WERI-Rb-1 (cell line): ENCODE measurements around the gene ATP2A2.
"Not testable (repeated sequence)": the region's sequence is repeated elsewhere in the genome, so short reads cannot be mapped to it uniquely, and the experiment has no call there.

Experiments used
- DNase-seq: peaks from one replicate; pipeline ENCODE4 v3.0.0-alpha.2; 2020
- H3K27ac ChIP-seq: fragments of 250-450 bp; sonication (Bioruptor Pico); 2 replicates; pipeline ENCODE4 v1.5.1; 2020; ENCODE audit warnings: mild to moderate bottlenecking, moderate library complexity
- H3K27me3 ChIP-seq: fragments of 250-450 bp; sonication (Bioruptor Pico); 2 replicates; pipeline ENCODE4 v1.5.1; 2021; ENCODE audit warnings: mild to moderate bottlenecking, low read depth, moderate library complexity; ENCODE audit not compliant: insufficient read depth, severe bottlenecking
- H3K36me3 ChIP-seq: fragments of 250-450 bp; sonication (Bioruptor Pico); 2 replicates; pipeline ENCODE4 v1.5.1; 2020; ENCODE audit warnings: mild to moderate bottlenecking, moderate library complexity
- H3K4me3 ChIP-seq: 2 replicates; pipeline ENCODE4 v1.5.1; 2011; ENCODE audit warnings: low read depth, mild to moderate bottlenecking, control low read depth, low read length
- H3K9me3 ChIP-seq: fragments of 250-450 bp; sonication (Bioruptor Pico); 2 replicates; pipeline ENCODE4 v1.5.1; 2021; ENCODE audit warnings: mild to moderate bottlenecking, moderate library complexity; ENCODE audit not compliant: severe bottlenecking
- CTCF ChIP-seq: IDR thresholded peaks from 2 replicates; pipeline ENCODE4 v1.5.1; 2011; ENCODE audit warnings: low read depth, mild to moderate bottlenecking, control low read depth, inconsistent platforms, low read length

ATP2A2 gene

DNA sequence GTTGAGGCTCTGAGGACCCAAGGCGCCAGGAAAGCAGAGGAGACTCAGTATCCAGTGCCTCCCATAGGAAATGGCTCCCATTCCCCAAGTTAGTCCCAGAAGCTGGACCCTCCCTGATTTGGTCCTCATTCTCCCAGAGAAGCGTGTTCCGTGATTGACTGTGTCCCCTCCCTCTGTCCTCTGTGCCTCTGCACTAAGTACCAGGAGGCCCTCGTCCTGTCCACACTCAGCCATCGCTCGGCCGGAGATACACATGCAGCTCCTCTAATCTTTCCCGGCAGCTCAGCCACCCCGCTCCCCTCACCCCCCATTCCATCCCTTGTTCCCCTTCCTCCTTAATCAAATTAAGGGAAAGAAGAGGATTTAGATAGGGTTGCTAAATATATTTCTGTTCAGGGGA lies 28.3 kb upstream of the ATP2A2 start:
- Histone ChIP-seq H3K4me3 (no peak overlapping the region; the same call in 1 of the 2 replicates), H3K9me3 (no peaks in the 10 kb centered on the region), H3K27ac (peak overlapping the region; percentile 41), H3K36me3 (no peaks in the 10 kb centered on the region), H3K27me3 (no peaks in the 10 kb centered on the region)
- no peak for TF ChIP-seq CTCF
- DNase-seq: peak; percentile 51

- no peak overlapping the region; the same call in 1 of the 2 replicates for H3K4me3 ChIP-seq
- DNase-seq: peak; percentile 36
- peak overlapping the region; percentile 41 for H3K27ac ChIP-seq
- TF ChIP-seq CTCF: no peak
- no peaks in the 10 kb centered on the region for H3K36me3 ChIP-seq
- no peaks in the 10 kb centered on the region for H3K27me3 ChIP-seq
- no peaks in the 10 kb centered on the region for H3K9me3 ChIP-seq
Observed at GRCh38 chr12:110253176-110253575, 27.9 kb upstream of the ATP2A2 start.

DNA sequence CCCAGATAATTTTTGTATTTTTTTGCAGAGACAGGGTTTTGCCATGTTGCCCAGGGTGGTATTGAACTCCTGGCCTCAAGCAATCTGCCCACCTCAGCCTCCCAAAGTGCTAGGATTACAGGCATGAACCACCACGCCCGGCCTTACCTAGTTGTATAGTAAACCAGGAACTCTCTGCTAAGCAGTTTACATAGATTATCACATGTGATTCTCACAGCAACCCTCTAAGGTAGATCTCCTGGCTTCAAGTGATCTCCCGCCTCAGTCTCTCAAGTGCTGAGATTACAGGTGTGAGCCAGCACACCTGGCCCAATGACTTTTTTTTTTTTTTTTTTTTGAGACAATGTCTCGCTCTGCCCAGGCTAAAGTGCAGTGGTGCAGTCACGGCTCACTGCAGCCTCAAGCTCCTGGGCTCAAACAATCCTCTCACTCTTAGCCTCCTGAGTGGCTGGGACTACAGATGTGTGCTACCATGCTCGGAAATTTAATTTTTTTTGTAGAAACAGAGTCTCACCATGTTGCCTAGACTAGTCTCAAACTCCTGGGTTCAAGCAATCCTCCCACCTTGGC lies 26.0 kb upstream of the ATP2A2 start:
- H3K27ac ChIP-seq: no peak overlapping the region
- H3K27me3 ChIP-seq: no peaks in the 10 kb centered on the region
- H3K4me3 ChIP-seq: no peak overlapping the region
- H3K36me3 ChIP-seq: no peaks in the 10 kb centered on the region
- no peak for DNase-seq
- TF ChIP-seq CTCF: no peak
- H3K9me3 ChIP-seq: no peaks in the 10 kb centered on the region

- H3K27me3 ChIP-seq, H3K4me3 ChIP-seq, DNase-seq, H3K27ac ChIP-seq, H3K9me3 ChIP-seq, H3K36me3 ChIP-seq: not testable (repeated sequence)
Observed at GRCh38 chr12:110255890-110256456, 25.1 kb upstream of the ATP2A2 start.

GRCh38 chr12:110256780-110257431 lies 24.1 kb upstream of the ATP2A2 start:
- no peak overlapping the region for H3K4me3 ChIP-seq
- TF ChIP-seq CTCF: no peak
- no peak for DNase-seq
- H3K27ac ChIP-seq: no peak overlapping the region
- no peaks in the 10 kb centered on the region for H3K36me3 ChIP-seq
- H3K27me3 ChIP-seq: no peaks in the 10 kb centered on the region
- H3K9me3 ChIP-seq: no peaks in the 10 kb centered on the region

DNA sequence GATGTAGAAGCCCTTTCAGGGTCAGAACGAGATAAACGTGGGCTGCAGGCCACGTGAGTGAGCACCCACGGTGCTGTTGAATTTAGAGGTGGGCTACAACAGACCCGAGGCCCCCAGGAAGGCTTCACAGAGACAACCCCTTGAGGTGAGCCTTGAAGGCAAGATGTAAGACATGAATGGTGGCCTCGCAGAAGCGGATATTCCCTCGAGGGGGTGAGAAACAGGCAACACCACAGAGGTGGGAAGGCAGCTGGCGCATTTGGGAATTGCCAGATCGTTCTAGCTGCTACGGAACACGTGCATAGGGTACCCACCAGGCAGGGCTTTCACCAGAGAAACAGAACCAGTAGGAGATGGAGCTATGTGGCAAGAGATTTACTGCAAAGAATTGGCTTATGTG lies 22.6 kb upstream of the ATP2A2 start:
- Histone ChIP-seq H3K36me3 (no peaks in the 10 kb centered on the region), H3K4me3 (no peak overlapping the region), H3K27ac (no peak overlapping the region), H3K9me3 (no peaks in the 10 kb centered on the region), H3K27me3 (no peaks in the 10 kb centered on the region)
- no peak for TF ChIP-seq CTCF
- DNase-seq: no peak
